ENCODE data around the gene MISP3.
A peak's percentile ranks its signal among the peaks of the same experiment; 100 is the strongest.

Gene MISP3

GRCh38 chr19:14116525-14116917 lies 43.9 kb downstream of the MISP3 start:
- Histone ChIP-seq H3K27me3 (ENCODE audit: insufficient read depth, poor library complexity, severe bottlenecking) (no peaks in the 10 kb centered on the region), H3K36me3 (ENCODE audit: low read depth) (no peaks in the 10 kb centered on the region), H3K4me1 (ENCODE audit: insufficient read depth, poor library complexity, severe bottlenecking) (peaks cover 8% of the 10 kb centered on the region), H3K27ac (ENCODE audit: poor library complexity, severe bottlenecking) (peak overlapping the region; percentile 16), H3K4me3 (ENCODE audit: severe bottlenecking) (peak overlapping the region; percentile 94), H3K9me3 (ENCODE audit: severe bottlenecking) (no peaks in the 10 kb centered on the region)
- ATAC-seq (ENCODE audit: low read depth) (no peak), DNase-seq (ENCODE audit: low spot score) (no peak)
- no peak for TF ChIP-seq CTCF (IDR thresholded peaks at IDR 0.05; ENCODE audit: poor library complexity, severe bottlenecking)

- no peak for DNase-seq (ENCODE audit: low spot score)
Measured at GRCh38 chr19:14116918-14117578, 44.5 kb downstream of the MISP3 start.

GRCh38 chr19:14117668-14118164 lies 45.1 kb downstream of the MISP3 start, which contains the start of gene PRKACA:
TSS of gene PRKACA (minus strand) at chr19:14117762. CDS start at chr19:14117547, 215 bp downstream.
- ATAC-seq (ENCODE audit: low read depth) (peak; percentile 97), DNase-seq (ENCODE audit: low spot score) (peak; percentile 98)
- peaks cover 8% of the 10 kb centered on the region for H3K4me1 ChIP-seq (ENCODE audit: insufficient read depth, poor library complexity, severe bottlenecking)
- H3K9me3 ChIP-seq (ENCODE audit: severe bottlenecking) = no peaks in the 10 kb centered on the region
- no peaks in the 10 kb centered on the region for H3K36me3 ChIP-seq (ENCODE audit: low read depth)
- peak within 1 kb of the TSS; percentile 67 for H3K27ac ChIP-seq (ENCODE audit: poor library complexity, severe bottlenecking)
- H3K27me3 ChIP-seq (ENCODE audit: insufficient read depth, poor library complexity, severe bottlenecking) = no peaks in the 10 kb centered on the region
- peak within 1 kb of the TSS; percentile 94 for H3K4me3 ChIP-seq (ENCODE audit: severe bottlenecking)
- no peak for TF ChIP-seq CTCF (IDR thresholded peaks at IDR 0.05; ENCODE audit: poor library complexity, severe bottlenecking)

More at GRCh38 chr19:14116918-14117578, 44.5 kb downstream of the MISP3 start:
- Histone ChIP-seq H3K36me3 (ENCODE audit: low read depth) (no peaks in the 10 kb centered on the region), H3K4me3 (ENCODE audit: severe bottlenecking) (peak overlapping the region; percentile 94), H3K9me3 (ENCODE audit: severe bottlenecking) (no peaks in the 10 kb centered on the region), H3K4me1 (ENCODE audit: insufficient read depth, poor library complexity, severe bottlenecking) (peaks cover 8% of the 10 kb centered on the region), H3K27ac (ENCODE audit: poor library complexity, severe bottlenecking) (peak overlapping the region; percentile 16), H3K27me3 (ENCODE audit: insufficient read depth, poor library complexity, severe bottlenecking) (no peaks in the 10 kb centered on the region)
- no peak for TF ChIP-seq CTCF (IDR thresholded peaks at IDR 0.05; ENCODE audit: poor library complexity, severe bottlenecking)
- no peak for ATAC-seq (ENCODE audit: low read depth)

- DNase-seq (ENCODE audit: low spot score) (no peak), ATAC-seq (ENCODE audit: low read depth) (peak; percentile 1; the same call in 1 of the 3 replicates)
- Histone ChIP-seq H3K27ac (ENCODE audit: poor library complexity, severe bottlenecking) (peak overlapping the region; percentile 67), H3K36me3 (ENCODE audit: low read depth) (no peaks in the 10 kb centered on the region), H3K9me3 (ENCODE audit: severe bottlenecking) (no peaks in the 10 kb centered on the region), H3K27me3 (ENCODE audit: insufficient read depth, poor library complexity, severe bottlenecking) (no peaks in the 10 kb centered on the region), H3K4me1 (ENCODE audit: insufficient read depth, poor library complexity, severe bottlenecking) (peaks cover 8% of the 10 kb centered on the region), H3K4me3 (ENCODE audit: severe bottlenecking) (peak overlapping the region; percentile 94)
- TF ChIP-seq CTCF (IDR thresholded peaks at IDR 0.05; ENCODE audit: poor library complexity, severe bottlenecking) = no peak
Measured at GRCh38 chr19:14118165-14119051, 45.8 kb downstream of the MISP3 start.
